ENCODE data around the gene APAF1.

APAF1 gene

GRCh38 chr12:98691351-98691750 lies 46.3 kb downstream of the APAF1 start:
- TF ChIP-seq GATA2 (IDR thresholded peaks at IDR 0.05; ENCODE audit: low read depth, low read length) (no peak), GATA3 (IDR thresholded peaks at IDR 0.05; ENCODE audit: low read depth, low read length) (no peak)

- TF ChIP-seq GATA2 (IDR thresholded peaks at IDR 0.05; ENCODE audit: low read depth, low read length) (no peak), GATA3 (IDR thresholded peaks at IDR 0.05; ENCODE audit: low read depth, low read length) (no peak)
Measured at GRCh38 chr12:98696036-98696646, 51.1 kb downstream of the APAF1 start.

- TF ChIP-seq GATA3 (IDR thresholded peaks at IDR 0.05; ENCODE audit: low read depth, low read length): no peak
- TF ChIP-seq GATA2 (IDR thresholded peaks at IDR 0.05; ENCODE audit: low read depth, low read length): no peak
Measured at GRCh38 chr12:98697209-98697608, 52.1 kb downstream of the APAF1 start.

GRCh38 chr12:98698603-98699463 lies 53.7 kb downstream of the APAF1 start:
- TF ChIP-seq GATA2 (IDR thresholded peaks at IDR 0.05; ENCODE audit: low read depth, low read length) (no peak), GATA3 (IDR thresholded peaks at IDR 0.05; ENCODE audit: low read depth, low read length) (no peak)

GRCh38 chr12:98699586-98699985 lies 54.5 kb downstream of the APAF1 start:
- TF ChIP-seq GATA3 (IDR thresholded peaks at IDR 0.05; ENCODE audit: low read depth, low read length) (no peak), GATA2 (IDR thresholded peaks at IDR 0.05; ENCODE audit: low read depth, low read length) (no peak)

GRCh38 chr12:98701166-98701565 lies 56.1 kb downstream of the APAF1 start:
- TF ChIP-seq GATA3 (IDR thresholded peaks at IDR 0.05; ENCODE audit: low read depth, low read length) (no peak), GATA2 (IDR thresholded peaks at IDR 0.05; ENCODE audit: low read depth, low read length) (no peak)

- TF ChIP-seq GATA3 (IDR thresholded peaks at IDR 0.05; ENCODE audit: low read depth, low read length) (no peak), GATA2 (IDR thresholded peaks at IDR 0.05; ENCODE audit: low read depth, low read length) (no peak)
Measured at GRCh38 chr12:98709022-98709421, 63.9 kb downstream of the APAF1 start.

- TF ChIP-seq GATA3 (IDR thresholded peaks at IDR 0.05; ENCODE audit: low read depth, low read length) (no peak), GATA2 (IDR thresholded peaks at IDR 0.05; ENCODE audit: low read depth, low read length) (no peak)
Measured at GRCh38 chr12:98714426-98714825, 69.3 kb downstream of the APAF1 start.

GRCh38 chr12:98719515-98720504 lies 74.7 kb downstream of the APAF1 start:
- TF ChIP-seq GATA2 (IDR thresholded peaks at IDR 0.05; ENCODE audit: low read depth, low read length): no peak
- TF ChIP-seq GATA3 (IDR thresholded peaks at IDR 0.05; ENCODE audit: low read depth, low read length): no peak

GRCh38 chr12:98721204-98721702 lies 76.2 kb downstream of the APAF1 start:
- TF ChIP-seq GATA2 (IDR thresholded peaks at IDR 0.05; ENCODE audit: low read depth, low read length) (no peak), GATA3 (IDR thresholded peaks at IDR 0.05; ENCODE audit: low read depth, low read length) (no peak)

GRCh38 chr12:98724384-98725155 lies 79.5 kb downstream of the APAF1 start:
- TF ChIP-seq GATA2 (IDR thresholded peaks at IDR 0.05; ENCODE audit: low read depth, low read length) (no peak), GATA3 (IDR thresholded peaks at IDR 0.05; ENCODE audit: low read depth, low read length) (no peak)

- TF ChIP-seq GATA2 (IDR thresholded peaks at IDR 0.05; ENCODE audit: low read depth, low read length) (no peak), GATA3 (IDR thresholded peaks at IDR 0.05; ENCODE audit: low read depth, low read length) (no peak)
Measured at GRCh38 chr12:98725476-98726247, 80.6 kb downstream of the APAF1 start.
